HEK293 (cell line): ENCODE results near the gene DOK1.

Source experiments
- CTCF ChIA-PET: fragments of 350-600 bp; formaldehyde crosslinking; extraction: SDS; loops from one replicate; lab custom pipeline; 2021; ENCODE audit warnings: antibody characterized with exemption; lab: Yijun Ruan, JAX
- POLR2A ChIA-PET: fragments of 300-600 bp; formaldehyde crosslinking; extraction: SDS; loops from one replicate; lab custom pipeline; 2020; ENCODE audit warnings: antibody characterized with exemption, inconsistent platforms; lab: Yijun Ruan, JAX
- H3K27ac ChIP-seq: fragments of 200-500 bp; sonication (Bioruptor generic); 2 replicates; pipeline ENCODE4 v1.5.1; 2014; ENCODE audit warnings: low read depth, low read length, control low read depth, inconsistent platforms; ENCODE audit errors: extremely low read depth
- H3K36me3 ChIP-seq, 2 experiments: fragments of 200-500 bp in 1 of 2; sonication (Bioruptor generic) in 1 of 2; 1 replicate in 1 of 2; 2 replicates in 1 of 2; pipeline ENCODE4 v1.5.1; 2014 to 2017; ENCODE audit warnings: inconsistent platforms in 2 of 2, low read length in 2 of 2; ENCODE audit not compliant: control insufficient read depth in 2 of 2, insufficient read depth in 1 of 2
- H3K4me1 ChIP-seq: fragments of 200-500 bp; sonication (Bioruptor generic); 2 replicates; pipeline ENCODE4 v1.5.1; 2014; ENCODE audit warnings: mild to moderate bottlenecking, low read length, inconsistent platforms; ENCODE audit not compliant: control insufficient read depth, insufficient read depth
- H3K4me3 ChIP-seq: 2 replicates; pipeline ENCODE4 v1.5.1; 2011; ENCODE audit warnings: low read depth, mild to moderate bottlenecking, control low read depth, low read length, moderate library complexity
- H3K9me3 ChIP-seq: fragments of 200-500 bp; sonication (Bioruptor generic); 2 replicates; pipeline ENCODE4 v1.5.1; 2014; ENCODE audit warnings: low read depth, low read length, inconsistent platforms; ENCODE audit not compliant: control insufficient read depth, insufficient read depth
- EGR2 ChIP-seq: fragments of 450-650 bp; formaldehyde crosslinking; IDR thresholded peaks from 2 replicates; pipeline ENCODE4 v1.5.1; 2016; ENCODE audit warnings: low read depth, missing biosample characterization, missing genetic modification characterization
- HOXA7 ChIP-seq: sonication (generic); formaldehyde crosslinking; IDR thresholded peaks from 2 replicates; pipeline ENCODE4 v1.8.1; 2022; ENCODE audit warnings: missing genetic modification reagents, borderline replicate concordance
- PATZ1 ChIP-seq: fragments of 450-650 bp; formaldehyde crosslinking; IDR thresholded peaks from 2 replicates; pipeline ENCODE4 v1.5.1; 2016; ENCODE audit warnings: missing biosample characterization, missing genetic modification characterization
- REST ChIP-seq: fragments of 450-650 bp; formaldehyde crosslinking; IDR thresholded peaks from 2 replicates; pipeline ENCODE4 v1.5.1; 2016; ENCODE audit warnings: missing biosample characterization, missing genetic modification characterization
- SETDB1 ChIP-seq: IDR thresholded peaks from one replicate; pipeline ENCODE4 v1.6.1; 2017; ENCODE audit warnings: mild to moderate bottlenecking, low read length, moderate library complexity, mixed read lengths; ENCODE audit not compliant: insufficient read length
- ZFP37 ChIP-seq: fragments of 450-650 bp; formaldehyde crosslinking; IDR thresholded peaks from 2 replicates; pipeline ENCODE4 v1.5.1; 2016; ENCODE audit warnings: missing biosample characterization, missing genetic modification characterization
- ZNF121 ChIP-seq: fragments of 450-650 bp; formaldehyde crosslinking; IDR thresholded peaks from 2 replicates; pipeline ENCODE4 v1.5.1; 2016; ENCODE audit warnings: missing biosample characterization, missing genetic modification characterization
- ZNF132 ChIP-seq: fragments of 450-650 bp; formaldehyde crosslinking; IDR thresholded peaks from 2 replicates; pipeline ENCODE4 v1.5.1; 2017; ENCODE audit warnings: missing biosample characterization, missing genetic modification characterization, borderline replicate concordance
- ZNF138 ChIP-seq: fragments of 450-650 bp; formaldehyde crosslinking; IDR thresholded peaks from 2 replicates; pipeline ENCODE4 v1.5.1; 2016; ENCODE audit warnings: missing biosample characterization, missing genetic modification characterization, borderline replicate concordance
- ZNF18 ChIP-seq: fragments of 450-650 bp; formaldehyde crosslinking; IDR thresholded peaks from 2 replicates; pipeline ENCODE4 v1.5.1; 2016; ENCODE audit warnings: missing biosample characterization, missing genetic modification characterization
- ZNF223 ChIP-seq: fragments of 450-650 bp; formaldehyde crosslinking; IDR thresholded peaks from 2 replicates; pipeline ENCODE4 v1.5.1; 2016; ENCODE audit warnings: missing biosample characterization, missing genetic modification characterization
- ZNF404 ChIP-seq: fragments of 450-650 bp; formaldehyde crosslinking; IDR thresholded peaks from 2 replicates; pipeline ENCODE4 v1.5.1; 2017; ENCODE audit warnings: missing biosample characterization, missing genetic modification characterization
- ZNF433 ChIP-seq: fragments of 450-650 bp; formaldehyde crosslinking; IDR thresholded peaks from 2 replicates; pipeline ENCODE4 v1.5.1; 2016; ENCODE audit warnings: missing biosample characterization, missing genetic modification characterization, low read depth
- ZNF514 ChIP-seq: fragments of 450-650 bp; formaldehyde crosslinking; IDR thresholded peaks from 2 replicates; pipeline ENCODE4 v1.5.1; 2016; ENCODE audit warnings: missing biosample characterization, missing genetic modification characterization
- ZNF521 ChIP-seq: fragments of 450-650 bp; formaldehyde crosslinking; IDR thresholded peaks from 2 replicates; pipeline ENCODE4 v1.5.1; 2017; ENCODE audit warnings: missing biosample characterization, mild to moderate bottlenecking, missing genetic modification characterization
- ZNF548 ChIP-seq: fragments of 450-650 bp; formaldehyde crosslinking; IDR thresholded peaks from 2 replicates; pipeline ENCODE4 v1.5.1; 2016; ENCODE audit warnings: missing biosample characterization, missing genetic modification characterization
- ZNF555 ChIP-seq: fragments of 450-650 bp; formaldehyde crosslinking; conservative IDR thresholded peaks from 2 replicates; pipeline ENCODE4 v1.5.1; 2017; ENCODE audit warnings: missing biosample characterization, mild to moderate bottlenecking, missing genetic modification characterization, inconsistent platforms
- ZNF571 ChIP-seq: fragments of 450-650 bp; formaldehyde crosslinking; IDR thresholded peaks from 2 replicates; pipeline ENCODE4 v1.5.0; 2017; ENCODE audit warnings: missing biosample characterization, missing genetic modification characterization
- ZNF624 ChIP-seq: fragments of 450-650 bp; formaldehyde crosslinking; IDR thresholded peaks from 2 replicates; pipeline ENCODE4 v1.5.1; 2017; ENCODE audit warnings: missing biosample characterization, missing genetic modification characterization
- ZNF626 ChIP-seq: fragments of 450-650 bp; sonication (Bioruptor Pico); formaldehyde crosslinking; IDR thresholded peaks from 2 replicates; pipeline ENCODE4 v1.5.1; 2018; ENCODE audit warnings: missing biosample characterization, missing genetic modification characterization, inconsistent platforms
- ZNF639 ChIP-seq: fragments of 450-650 bp; formaldehyde crosslinking; IDR thresholded peaks from 2 replicates; pipeline ENCODE4 v1.5.1; 2016; ENCODE audit warnings: missing biosample characterization, missing genetic modification characterization
- ZNF645 ChIP-seq: fragments of 450-650 bp; formaldehyde crosslinking; IDR thresholded peaks from 2 replicates; pipeline ENCODE4; 2016; ENCODE audit warnings: missing biosample characterization, missing genetic modification characterization
- ZNF654 ChIP-seq: fragments of 450-650 bp; formaldehyde crosslinking; IDR thresholded peaks from 2 replicates; pipeline ENCODE4 v1.5.1; 2016; ENCODE audit warnings: low read depth, missing biosample characterization, missing genetic modification characterization
- ZNF670 ChIP-seq: fragments of 450-650 bp; formaldehyde crosslinking; IDR thresholded peaks from 2 replicates; pipeline ENCODE4 v1.5.1; 2016; ENCODE audit warnings: missing biosample characterization, missing genetic modification characterization, low read depth
- ZNF792 ChIP-seq: fragments of 450-650 bp; formaldehyde crosslinking; IDR thresholded peaks from 2 replicates; pipeline ENCODE4 v1.5.1; 2016; ENCODE audit warnings: missing biosample characterization, missing genetic modification characterization
- ZSCAN4 ChIP-seq: fragments of 450-650 bp; formaldehyde crosslinking; IDR thresholded peaks from 2 replicates; pipeline ENCODE4 v1.5.1; 2017; ENCODE audit warnings: missing biosample characterization, missing genetic modification characterization

The DOK1 gene

GRCh38 chr2:74538881-74539339, 15.6 kb upstream of the DOK1 start:
- TF ChIP-seq ZNF138 (tag by site-specific recombination) (no peak), ZNF571 (tag by site-specific recombination) (no peak), ZNF223 (tag by site-specific recombination) (no peak), ZNF670 (tag by site-specific recombination) (no peak), ZNF654 (no peak), ZSCAN4 (no peak), ZNF639 (tag by site-specific recombination) (no peak), ZNF521 (no peak), ZNF548 (no peak), ZNF626 (tag by site-specific recombination) (no peak), HOXA7 (no peak), ZNF18 (tag by site-specific recombination) (no peak), ZNF792 (tag by site-specific recombination) (no peak), EGR2 (tag by site-specific recombination) (no peak), ZNF132 (tag by site-specific recombination) (no peak), ZNF624 (tag by site-specific recombination) (no peak), ZNF514 (tag by site-specific recombination) (no peak), REST (tag by site-specific recombination) (no peak), ZNF433 (no peak)
- TF ChIP-seq, all 188 proteins: peak for 0
- Histone ChIP-seq H3K36me3 (peaks cover 0 to 6% of the 10 kb centered on the region in 2 experiments; a peak in 1 of 3 replicates), H3K4me1 (no peaks in the 10 kb centered on the region), H3K27ac (no peak overlapping the region), H3K9me3 (no peaks in the 10 kb centered on the region), H3K4me3 (no peak overlapping the region)
- ChIA-PET CTCF (no interaction called here), POLR2A (no interaction called here)

- Histone ChIP-seq H3K4me1 (no peaks in the 10 kb centered on the region), H3K9me3 (no peaks in the 10 kb centered on the region), H3K27ac (no peak overlapping the region), H3K36me3 (no peaks in the 10 kb centered on the region), H3K4me3 (no peak overlapping the region)
- ChIA-PET POLR2A (interaction anchor here (1.2 kb wide), 1 partner anchor 11 kb away, joined by 8 read pairs; the partner anchor contains the start of genes AUP1 and HTRA2), CTCF (no interaction called here)
- no peak for TF ChIP-seq ZNF555 (tag by site-specific recombination)
- no peak for TF ChIP-seq ZFP37
- no peak for TF ChIP-seq ZNF121 (tag by site-specific recombination)
- no peak for TF ChIP-seq ZNF404
- TF ChIP-seq SETDB1 = no peak
- no peak for TF ChIP-seq ZNF645
- no peak for TF ChIP-seq PATZ1
Measured at GRCh38 chr2:74540291-74540690, 14.2 kb upstream of the DOK1 start.
